Transverse colon (tissue), 4 donors: ENCODE measurements around the gene TUBB. TPM values are rescaled to one million over a fixed set of nuclear protein-coding genes. Genes with fewer than 3 reads are reported as not detected.

Source experiments
- DNase-seq: peaks from one replicate; pipeline ENCODE4 v3.0.0-alpha.2; 2019
- H3K27ac ChIP-seq, 4 donors: fragments of 200-600 bp; sonication (generic); 2 replicates each; pipeline ENCODE4 v1.5.1; 2016 to 2018; ENCODE audit warnings: inconsistent platforms in 4 of 4
- H3K27me3 ChIP-seq: fragments of 200-600 bp; sonication (generic); 2 replicates; pipeline ENCODE4 v1.5.1; 2017; ENCODE audit warnings: inconsistent platforms
- H3K36me3 ChIP-seq, 4 donors: fragments of 200-600 bp; sonication (generic); 2 replicates each; pipeline ENCODE4 v1.5.1; 2017 to 2019; ENCODE audit warnings: inconsistent platforms in 4 of 4
- H3K4me1 ChIP-seq, 4 donors: fragments of 200-600 bp; sonication (generic); 2 replicates each; pipeline ENCODE4 v1.5.1; 2017 to 2020; ENCODE audit warnings: inconsistent platforms in 4 of 4
- H3K4me3 ChIP-seq, 4 donors: fragments of 200-600 bp; sonication (generic); 1 replicate in 1 of 4; 2 replicates in 3 of 4; pipeline versions ENCODE4 v1.5.1 to v1.6.1; 2017 to 2019; ENCODE audit warnings: inconsistent platforms in 4 of 4
- H3K9me3 ChIP-seq, 2 donors: fragments of 200-600 bp; sonication (generic); 2 replicates each; pipeline ENCODE4 v1.5.1; 2017 to 2019; ENCODE audit warnings: inconsistent platforms in 2 of 2
- CTCF ChIP-seq, 5 experiments: fragments of 200-600 bp in 3 of 5; fragments of 450-650 bp in 2 of 5; sonication (generic) in 3 of 5; IDR thresholded peaks; 1 replicate in 2 of 5; 2 replicates in 3 of 5; pipeline ENCODE4 v1.5.1; 2016 to 2017; ENCODE audit warnings: antibody characterized with exemption in 5 of 5, inconsistent platforms in 3 of 5, mild to moderate bottlenecking in 2 of 5, moderate library complexity in 1 of 5
- EP300 ChIP-seq: sonication (generic); formaldehyde crosslinking; IDR thresholded peaks from one replicate; pipeline ENCODE4 v1.6.1; 2017; ENCODE audit warnings: antibody characterized with exemption, low read depth
- POLR2A ChIP-seq: fragments of 450-650 bp; IDR thresholded peaks from one replicate; pipeline ENCODE4 v1.6.1; 2016; ENCODE audit warnings: antibody characterized with exemption, mild to moderate bottlenecking, moderate library complexity
- POLR2AphosphoS5 ChIP-seq, 3 donors: sonication (generic); formaldehyde crosslinking; IDR thresholded peaks; one replicate each; pipeline ENCODE4 v1.6.1; 2016; ENCODE audit warnings: antibody characterized with exemption in 3 of 3
- WGBS, 2 donors: methylation state at CpG; one replicate each; pipeline ENCODE4 v1.1.5; 2018; ENCODE audit warnings: low coverage in 1 of 2; 5-methylcytosine and 5-hydroxymethylcytosine counted together
- in situ Hi-C, 4 donors: fragments of 200-750 bp; cut with MboI; loops; one replicate each; pipeline versions ENCODE4 v1.15.0 to v1.15.1; 2017; ENCODE audit warnings: low sequenced_read_pairs in 3 of 4, low pct_ligation_motif_present in 1 of 4, low pct_unique_long_range_greater_than_20kb in 1 of 4
- intact Hi-C: fragments of 100-400 bp; cut with DNase I; formaldehyde crosslinking; loops from one replicate; pipeline ENCODE4 v1.15.1; 2023; ENCODE audit warnings: low total_unique reads
- total RNA-seq, 4 donors: library from RNA; depleted of rRNA; stranded (reverse); fragments of >200 nt; gene quantifications; one replicate each; pipeline ENCODE4 v1.1.0, GENCODE V29; 2016

The TUBB gene
- total RNA-seq, 4 donors from 2014 or later = 77.1 to 128 (median 106) TPM

GRCh38 chr6:30689022-30689865 lies 30.9 kb upstream of the TUBB start:
- WGBS, 2 donors = 75 to 78% methylated on average over 5 to 10 of the region's 11 CpGs
- H3K4me3 ChIP-seq = no peak overlapping the region
- no peaks in the 10 kb centered on the region for H3K9me3 ChIP-seq
- H3K4me1 ChIP-seq = peaks cover 6 to 59% (median 29%) of the 10 kb centered on the region in 4 donors
- TF ChIP-seq POLR2A (no peak), CTCF (IDR thresholded peaks at IDR 0.05) (no peak), POLR2AphosphoS5 (IDR thresholded peaks at IDR 0.05) (no peak), EP300 (no peak)
- DNase-seq = no peak
- H3K27ac ChIP-seq = peak overlapping the region; percentile 93 to 99 (median 96)
- no peaks in the 10 kb centered on the region for H3K27me3 ChIP-seq
- in situ Hi-C loops = no loop called here
- no peaks in the 10 kb centered on the region for H3K36me3 ChIP-seq
- intact Hi-C loops = loop anchor here (5.0 kb wide), 1 partner anchor 72 kb away; the partner anchor contains the start of genes MRPS18B and PPP1R10

GRCh38 chr6:30689985-30690384 lies 30.2 kb upstream of the TUBB start:
- Histone ChIP-seq H3K4me3 (peak overlapping the region in 2 of 4 donors; percentile 61 to 82), H3K9me3 (no peaks in the 10 kb centered on the region), H3K27me3 (no peaks in the 10 kb centered on the region), H3K4me1 (peaks cover 6 to 53% (median 28%) of the 10 kb centered on the region in 4 donors), H3K27ac (peak overlapping the region; percentile 93 to 99 (median 96)), H3K36me3 (no peaks in the 10 kb centered on the region)
- DNase-seq = no peak
- 20 to 32% methylated on average over 1 to 4 of the region's 4 CpGs for WGBS, 2 donors
- TF ChIP-seq POLR2A = no peak
- TF ChIP-seq CTCF (IDR thresholded peaks at IDR 0.05) = no peak
- TF ChIP-seq POLR2AphosphoS5 (IDR thresholded peaks at IDR 0.05) = no peak
- no peak for TF ChIP-seq EP300
- intact Hi-C loops = loop anchor here (5.0 kb wide), 1 partner anchor 73 kb away; the partner anchor contains the start of genes MRPS18B and PPP1R10
- in situ Hi-C loops = no loop called here

- no peaks in the 10 kb centered on the region for H3K9me3 ChIP-seq
- in situ Hi-C loops = no loop called here
- TF ChIP-seq POLR2A = peak; percentile 27
- TF ChIP-seq POLR2AphosphoS5 (IDR thresholded peaks at IDR 0.05) = peak; percentile 65 to 66 (median 65)
- no peak for TF ChIP-seq EP300
- 0 to 1% methylated on average over 10 to 34 of the region's 40 CpGs for WGBS, 2 donors
- no peaks in the 10 kb centered on the region for H3K27me3 ChIP-seq
- DNase-seq = peak; percentile 90
- intact Hi-C loops = no loop called here
- H3K4me1 ChIP-seq = peaks cover 6 to 46% (median 28%) of the 10 kb centered on the region in 4 donors
- H3K36me3 ChIP-seq = no peaks in the 10 kb centered on the region
- peak within 1 kb of the TSS; percentile 36 to 82 (median 59) for H3K4me3 ChIP-seq
- H3K27ac ChIP-seq = peak within 1 kb of the TSS; percentile 93 to 99 (median 96)
These were observed 29.5 kb upstream of the TUBB start, which contains the start of gene NRM for GRCh38 chr6:30690403-30691207. NRM (minus strand) TSS chr6:30690984; CDS start chr6:30690974, 10 bp downstream.

DNA sequence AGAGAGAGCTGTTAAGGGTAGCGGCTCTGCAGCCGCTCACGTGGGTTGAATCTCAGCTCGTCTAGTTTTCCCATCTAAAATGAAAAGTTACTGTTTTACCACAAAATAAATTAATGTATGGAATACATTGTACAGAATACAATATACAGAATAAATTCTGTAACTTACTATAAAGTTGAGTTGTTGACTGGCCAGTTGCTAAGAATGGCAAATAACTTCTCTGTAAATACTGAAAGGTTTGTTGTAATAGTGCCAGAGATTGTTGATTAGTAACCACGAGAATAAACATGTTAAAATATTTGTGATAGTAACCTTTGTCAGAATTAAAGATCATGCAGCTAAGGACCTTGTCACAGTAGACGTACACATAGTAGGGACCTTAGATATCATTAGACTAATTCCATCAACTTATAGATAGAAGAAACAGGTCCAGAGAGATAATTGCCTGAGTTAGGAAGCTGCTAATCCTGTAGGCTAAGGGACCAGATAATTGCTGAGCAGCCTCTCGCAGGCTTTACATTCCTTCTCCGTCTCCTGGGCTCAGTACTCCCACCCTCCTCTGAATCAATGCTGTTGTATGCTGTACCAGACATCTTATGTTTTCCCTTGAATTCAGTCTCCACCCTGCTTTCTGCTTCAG lies 28.8 kb upstream of the TUBB start:
- intact Hi-C loops = no loop called here
- 13 to 18% methylated on average over 6 to 8 of the region's 8 CpGs for WGBS, 2 donors

More for the DNA sequence above, 28.8 kb upstream of the TUBB start:
- DNase-seq = no peak
- Histone ChIP-seq H3K4me3 (peak overlapping the region in 3 of 4 donors; percentile 57 to 82 (median 61)), H3K9me3 (no peaks in the 10 kb centered on the region), H3K27me3 (no peaks in the 10 kb centered on the region), H3K4me1 (peaks cover 6 to 39% (median 28%) of the 10 kb centered on the region in 4 donors), H3K36me3 (no peaks in the 10 kb centered on the region), H3K27ac (peak overlapping the region; percentile 93 to 99 (median 96))
- in situ Hi-C loops = no loop called here
- TF ChIP-seq POLR2A = no peak
- no peak for TF ChIP-seq POLR2AphosphoS5 (IDR thresholded peaks at IDR 0.05)
- TF ChIP-seq EP300 = no peak
- no peak for TF ChIP-seq CTCF (IDR thresholded peaks at IDR 0.05)
